Liver (tissue), 9 donors: ENCODE measurements around the gene BANK1. TPM values are rescaled to one million over a fixed set of nuclear protein-coding genes. Genes with fewer than 3 reads are reported as not detected.

ENCODE experiments used
- DNase-seq: peaks from one replicate; pipeline ENCODE4 v3.0.0-alpha.2; 2017; ENCODE audit warnings: low spot score
- H3K27ac ChIP-seq, 2 donors: one replicate each; pipeline ENCODE4 v1.7.0; 2013; ENCODE audit warnings: inconsistent platforms in 2 of 2, low read length in 2 of 2, control low read depth in 1 of 2, low read depth in 1 of 2, mild to moderate bottlenecking in 1 of 2
- H3K27me3 ChIP-seq, 4 donors: one replicate each; pipeline versions ENCODE4 v1.6.1 to v1.7.0; 2013; ENCODE audit warnings: low read length in 3 of 4, inconsistent platforms in 1 of 4, mild to moderate bottlenecking in 1 of 4, moderate library complexity in 1 of 4; ENCODE audit not compliant: control insufficient read depth in 4 of 4, insufficient read depth in 4 of 4
- H3K36me3 ChIP-seq, 4 donors: one replicate each; pipeline versions ENCODE4 v1.6.1 to v1.7.0; 2013; ENCODE audit warnings: low read length in 3 of 4, mild to moderate bottlenecking in 3 of 4, low read depth in 1 of 4, moderate library complexity in 1 of 4; ENCODE audit not compliant: control insufficient read depth in 4 of 4, insufficient read depth in 3 of 4
- H3K4me1 ChIP-seq, 4 donors: one replicate each; pipeline versions ENCODE4 v1.6.1 to v1.7.0; 2013; ENCODE audit warnings: low read length in 3 of 4, mild to moderate bottlenecking in 3 of 4, moderate library complexity in 1 of 4; ENCODE audit not compliant: control insufficient read depth in 4 of 4, insufficient read depth in 4 of 4
- H3K4me3 ChIP-seq, 3 donors: one replicate each; pipeline versions ENCODE4 v1.6.1 to v1.7.0; 2013; ENCODE audit warnings: low read length in 3 of 3, control low read depth in 1 of 3, low read depth in 1 of 3, mild to moderate bottlenecking in 1 of 3
- H3K9ac ChIP-seq, 2 donors: one replicate each; pipeline ENCODE4 v1.7.0; 2013; ENCODE audit warnings: low read length in 2 of 2, mild to moderate bottlenecking in 2 of 2, moderate library complexity in 2 of 2, control low read depth in 1 of 2, low read depth in 1 of 2
- H3K9me3 ChIP-seq, 4 donors: one replicate each; pipeline versions ENCODE4 v1.6.1 to v1.7.0; 2013; ENCODE audit warnings: low read length in 3 of 4; ENCODE audit not compliant: control insufficient read depth in 4 of 4
- ATF3 ChIP-seq: IDR thresholded peaks from 2 replicates; pipeline ENCODE4 v1.6.1; 2016; ENCODE audit warnings: antibody characterized with exemption
- CTCF ChIP-seq: fragments of 150-350 bp; IDR thresholded peaks from 2 replicates; pipeline ENCODE4 v1.5.1; 2017; ENCODE audit warnings: improper control_type of control experiment, low read depth, low read length; ENCODE audit not compliant: missing input control
- EGR1 ChIP-seq, 2 donors: IDR thresholded peaks; 2 replicates each; pipeline ENCODE4 v1.6.1; 2016 to 2018; ENCODE audit warnings: antibody characterized with exemption in 2 of 2, low read depth in 2 of 2
- FOXA1 ChIP-seq: IDR thresholded peaks from 2 replicates; pipeline ENCODE4 v1.6.1; 2016; ENCODE audit warnings: antibody characterized with exemption
- FOXA2 ChIP-seq: IDR thresholded peaks from 2 replicates; pipeline ENCODE4 v1.6.1; 2016; ENCODE audit warnings: antibody characterized with exemption
- GABPA ChIP-seq, 2 donors: IDR thresholded peaks in 1 of 2; conservative IDR thresholded peaks in 1 of 2; 2 replicates each; pipeline ENCODE4 v1.6.1; 2016; ENCODE audit warnings: antibody characterized with exemption in 2 of 2, mild to moderate bottlenecking in 1 of 2, moderate library complexity in 1 of 2
- HNF4A ChIP-seq, 2 donors: conservative IDR thresholded peaks; 2 replicates each; pipeline ENCODE4 v1.6.1; 2016; ENCODE audit warnings: antibody characterized with exemption in 2 of 2, mild to moderate bottlenecking in 2 of 2
- HNF4G ChIP-seq: IDR thresholded peaks from 2 replicates; pipeline ENCODE4 v1.6.1; 2016; ENCODE audit warnings: antibody characterized with exemption
- JUND ChIP-seq, 2 donors: IDR thresholded peaks; 2 replicates each; pipeline ENCODE4 v1.6.1; 2016; ENCODE audit warnings: antibody characterized with exemption in 2 of 2
- MAX ChIP-seq: IDR thresholded peaks from 2 replicates; pipeline ENCODE4 v1.6.1; 2016; ENCODE audit warnings: antibody characterized with exemption
- NR2F2 ChIP-seq: IDR thresholded peaks from 2 replicates; pipeline ENCODE4 v1.6.1; 2016; ENCODE audit warnings: antibody characterized with exemption
- RAD21 ChIP-seq, 2 donors: IDR thresholded peaks; 2 replicates each; pipeline ENCODE4 v1.6.1; 2016; ENCODE audit warnings: antibody characterized with exemption in 2 of 2, mild to moderate bottlenecking in 2 of 2
- REST ChIP-seq: IDR thresholded peaks from 2 replicates; pipeline ENCODE4 v1.6.1; 2016; ENCODE audit warnings: antibody characterized with exemption, mild to moderate bottlenecking
- RXRA ChIP-seq, 2 donors: IDR thresholded peaks; 2 replicates each; pipeline ENCODE4 v1.6.1; 2017 to 2018; ENCODE audit warnings: antibody characterized with exemption in 2 of 2, mild to moderate bottlenecking in 1 of 2
- SP1 ChIP-seq: IDR thresholded peaks from 2 replicates; pipeline ENCODE4 v1.6.1; 2018; ENCODE audit warnings: antibody characterized with exemption, mild to moderate bottlenecking
- TAF1 ChIP-seq: conservative IDR thresholded peaks from 2 replicates; pipeline ENCODE4 v1.6.1; 2016; ENCODE audit warnings: antibody characterized with exemption, mild to moderate bottlenecking
- YY1 ChIP-seq: IDR thresholded peaks from 2 replicates; pipeline ENCODE4 v1.6.1; 2016; ENCODE audit warnings: antibody characterized with exemption, mild to moderate bottlenecking
- ZBTB33 ChIP-seq: IDR thresholded peaks from 2 replicates; pipeline ENCODE4 v1.6.1; 2016; ENCODE audit warnings: antibody characterized with exemption
- WGBS: extraction: QIAGEN DNeasy Blood & Tissue Kit; methylation state at CpG from one replicate; pipeline ENCODE4 v1.1.7; 2013; 5-methylcytosine and 5-hydroxymethylcytosine counted together
- polyA plus RNA-seq, 2 donors: library from polyadenylated mRNA; stranded (reverse) in 1 of 2; unstranded in 1 of 2; fragments of 200-250 nt in 1 of 2; fragments of >200 nt in 1 of 2; fragmentation: Nextera tagmentation in 1 of 2; extraction: Ambion mirVana in 1 of 2; gene quantifications; one replicate each; pipeline versions ENCODE4 v1.2.1 to v1.2.3, GENCODE V29; 2013 to 2015
- total RNA-seq, 2 donors: library from RNA; depleted of rRNA; stranded (reverse); fragments of >200 nt; gene quantifications; one replicate each; pipeline ENCODE4 v1.2.3, GENCODE V29; 2014
- donor health status: healthy.
- donor health status: healthy.
- donor health status: healthy.
- donor health status: healthy.
- donor health status: healthy.

Gene BANK1
- total and polyA plus RNA-seq, 4 donors = 0.06 to 1.7 (median 0.35) TPM

GRCh38 chr4:101784957-101785356 is 5.6 kb upstream of the BANK1 start:
- 72% methylated on average over 1 of the region's 1 CpG for WGBS
- DNase-seq = no peak
- no peak for TF ChIP-seq JUND (IDR thresholded peaks at IDR 0.05)
- TF ChIP-seq GABPA (IDR thresholded peaks at IDR 0.05 in 1 of 2, conservative IDR thresholded peaks at IDR 0.05 in 1 of 2) = no peak
- no peak for TF ChIP-seq TAF1
- no peak for TF ChIP-seq FOXA2
- TF ChIP-seq HNF4G = no peak
- no peak for TF ChIP-seq HNF4A (conservative IDR thresholded peaks at IDR 0.05)
- no peak for TF ChIP-seq EGR1 (IDR thresholded peaks at IDR 0.05; ENCODE audit: low read depth in 2 of 2)
- TF ChIP-seq RXRA (IDR thresholded peaks at IDR 0.05) = no peak
- TF ChIP-seq REST = no peak
- no peak for TF ChIP-seq RAD21 (IDR thresholded peaks at IDR 0.05)
- TF ChIP-seq MAX = no peak
- no peak for TF ChIP-seq FOXA1
- TF ChIP-seq ATF3 = no peak
- TF ChIP-seq SP1 = no peak

GRCh38 chr4:101785486-101785885 is 5.0 kb upstream of the BANK1 start:
- H3K9ac ChIP-seq = no peak overlapping the region
- H3K27me3 ChIP-seq = no peaks in the 10 kb centered on the region
- TF ChIP-seq MAX = no peak
- no peak for TF ChIP-seq RAD21 (IDR thresholded peaks at IDR 0.05)
- no peak for TF ChIP-seq GABPA (IDR thresholded peaks at IDR 0.05 in 1 of 2, conservative IDR thresholded peaks at IDR 0.05 in 1 of 2)
- no peak for TF ChIP-seq NR2F2
- no peak for TF ChIP-seq CTCF
- TF ChIP-seq ATF3 = no peak
- TF ChIP-seq RXRA (IDR thresholded peaks at IDR 0.05) = no peak
- no peak for TF ChIP-seq SP1
- no peak for TF ChIP-seq EGR1 (IDR thresholded peaks at IDR 0.05; ENCODE audit: low read depth in 2 of 2)
- TF ChIP-seq YY1 = no peak
- no peak for TF ChIP-seq FOXA2
- TF ChIP-seq TAF1 = no peak
- TF ChIP-seq HNF4A (conservative IDR thresholded peaks at IDR 0.05) = no peak
- TF ChIP-seq FOXA1 = no peak
- TF ChIP-seq ZBTB33 = no peak
- 66% methylated on average over 1 of the region's 1 CpG for WGBS
- no peak overlapping the region for H3K27ac ChIP-seq
- no peak for DNase-seq
- no peak overlapping the region for H3K4me3 ChIP-seq
- H3K4me1 ChIP-seq = peaks cover 0 to 2% (median 0%) of the 10 kb centered on the region in 4 donors
- H3K36me3 ChIP-seq = no peaks in the 10 kb centered on the region
- no peaks in the 10 kb centered on the region for H3K9me3 ChIP-seq

More at GRCh38 chr4:101784957-101785356, 5.6 kb upstream of the BANK1 start:
- Histone ChIP-seq H3K27me3 (peaks cover 0 to 3% (median 0%) of the 10 kb centered on the region in 4 donors), H3K4me3 (no peak overlapping the region), H3K9ac (no peak overlapping the region), H3K9me3 (no peaks in the 10 kb centered on the region), H3K4me1 (no peaks in the 10 kb centered on the region), H3K27ac (no peak overlapping the region), H3K36me3 (no peaks in the 10 kb centered on the region)
